Right cardiac atrium (tissue), 5 donors: ENCODE data around the gene MTERF4. TPM values are rescaled to one million over a fixed set of nuclear protein-coding genes. Genes with fewer than 3 reads are reported as not detected.

Source experiments
- ATAC-seq, 2 donors: fragments of 200-7000 bp; cut with Tn5 transposase; one replicate each; pipeline versions ENCODE4 v1.8.0 to v1.9.1; 2020; ENCODE audit warnings: moderate library complexity in 2 of 2, mild to moderate bottlenecking in 1 of 2
- DNase-seq, 3 donors: peaks; one replicate each; pipeline ENCODE4 v3.0.0-alpha.2; 2020
- H3K27ac ChIP-seq: one replicate; pipeline ENCODE4 v1.5.1; 2013; ENCODE audit warnings: mild to moderate bottlenecking, low read length, control low read depth, moderate library complexity
- H3K27me3 ChIP-seq: one replicate; pipeline ENCODE4 v1.6.1; 2013; ENCODE audit not compliant: control insufficient read depth, insufficient read depth
- H3K4me1 ChIP-seq: one replicate; pipeline ENCODE4 v1.6.1; 2013; ENCODE audit warnings: low read length; ENCODE audit not compliant: control insufficient read depth, insufficient read depth
- H3K4me3 ChIP-seq: one replicate; pipeline ENCODE4 v1.5.1; 2013; ENCODE audit warnings: low read length, control low read depth
- H3K9me3 ChIP-seq: one replicate; pipeline ENCODE4 v1.6.1; 2013; ENCODE audit warnings: low read length; ENCODE audit not compliant: control insufficient read depth
- WGBS: extraction: QIAGEN DNeasy Blood & Tissue Kit; methylation state at CpG from one replicate; pipeline ENCODE4 v1.1.7; 2013; 5-methylcytosine and 5-hydroxymethylcytosine counted together
- intact Hi-C, 4 donors: fragments of 100-400 bp; cut with DNase I; formaldehyde crosslinking; loops; one replicate each; pipeline versions ENCODE4 v1.11.0 to v1.14.0; 2022 to 2023
- polyA plus RNA-seq: library from polyadenylated mRNA; stranded (reverse); fragments of 200-250 nt; gene quantifications from one replicate; pipeline ENCODE4 v1.2.3, GENCODE V29; 2013
- total RNA-seq, 4 donors: library from RNA; stranded (reverse); fragmentation: NEBNext Ultra II Directional; extraction: Animal tissue kit (Norgen Biotek cat#: 25700); gene quantifications; one replicate each; pipeline ENCODE4 v1.2.1, GENCODE V29; 2021
- donor health status: healthy with polysubstance abuse.
- donor health status: DM: no; HTN: yes; CAD: no.
- donor health status: DM: no; HTN: no; CAD: no.
- donor health status: DM: no; HTN: yes; CAD: no; lungs with severe emphysema.
- donor health status: DM: yes; HTN: yes; CAD: no.

The MTERF4 gene
- total and polyA plus RNA-seq, 5 donors, result 17.6 to 23.2 (median 21.5) TPM

- ATAC-seq (no peak), DNase-seq (peak in 1 of 3 donors; percentile 11)
- Histone ChIP-seq H3K4me1 (no peaks in the 10 kb centered on the region), H3K27me3 (no peaks in the 10 kb centered on the region), H3K4me3 (no peak overlapping the region), H3K27ac (no peak overlapping the region), H3K9me3 (no peaks in the 10 kb centered on the region)
- intact Hi-C loops, result no loop called here
- WGBS, result 95% methylated on average over 19 of the region's 19 CpGs
Measured at GRCh38 chr2:241122376-241123002, 20.4 kb upstream of the MTERF4 start.

GRCh38 chr2:241121008-241121407 lies 18.9 kb upstream of the MTERF4 start:
- Histone ChIP-seq H3K9me3 (no peaks in the 10 kb centered on the region), H3K27me3 (no peaks in the 10 kb centered on the region), H3K27ac (no peak overlapping the region), H3K4me3 (no peak overlapping the region), H3K4me1 (no peaks in the 10 kb centered on the region)
- ATAC-seq (no peak), DNase-seq (no peak)
- 92% methylated on average over 5 of the region's 5 CpGs for WGBS
- intact Hi-C loops, result no loop called here

- Histone ChIP-seq H3K27ac (no peak overlapping the region), H3K27me3 (no peaks in the 10 kb centered on the region), H3K9me3 (no peaks in the 10 kb centered on the region), H3K4me1 (no peaks in the 10 kb centered on the region), H3K4me3 (no peak overlapping the region)
- WGBS, result over 99% methylated on average over 2 of the region's 2 CpGs
- DNase-seq (no peak), ATAC-seq (no peak)
- intact Hi-C loops, result no loop called here
Measured at GRCh38 chr2:241120440-241120839, 18.4 kb upstream of the MTERF4 start.

GRCh38 chr2:241118737-241119505 lies 16.8 kb upstream of the MTERF4 start:
- no peaks in the 10 kb centered on the region for H3K4me1 ChIP-seq
- DNase-seq, result no peak
- 95% methylated on average over 24 of the region's 24 CpGs for WGBS
- H3K27me3 ChIP-seq, result no peaks in the 10 kb centered on the region
- intact Hi-C loops, result no loop called here
- no peak overlapping the region for H3K27ac ChIP-seq
- H3K9me3 ChIP-seq, result no peaks in the 10 kb centered on the region
- no peak overlapping the region for H3K4me3 ChIP-seq
- ATAC-seq, result no peak

- ATAC-seq (no peak), DNase-seq (no peak)
- WGBS, result 94% methylated on average over 32 of the region's 32 CpGs
- Histone ChIP-seq H3K9me3 (no peaks in the 10 kb centered on the region), H3K27ac (no peak overlapping the region), H3K27me3 (no peaks in the 10 kb centered on the region), H3K4me3 (no peak overlapping the region), H3K4me1 (no peaks in the 10 kb centered on the region)
- intact Hi-C loops, result no loop called here
Measured at GRCh38 chr2:241116606-241117560, 14.8 kb upstream of the MTERF4 start.

GRCh38 chr2:241115361-241115760 lies 13.3 kb upstream of the MTERF4 start:
- Histone ChIP-seq H3K4me3 (no peak overlapping the region), H3K27ac (no peak overlapping the region), H3K4me1 (no peaks in the 10 kb centered on the region), H3K9me3 (no peaks in the 10 kb centered on the region), H3K27me3 (no peaks in the 10 kb centered on the region)
- DNase-seq (no peak), ATAC-seq (no peak)
- WGBS, result 91% methylated on average over 8 of the region's 8 CpGs
- intact Hi-C loops, result no loop called here

- WGBS, result 88% methylated on average over 11 of the region's 11 CpGs
Measured at GRCh38 chr2:241114836-241115235, 12.7 kb upstream of the MTERF4 start.

GRCh38 chr2:241112592-241112991 lies 10.5 kb upstream of the MTERF4 start:
- ATAC-seq (no peak), DNase-seq (no peak)
- WGBS, result 85% methylated on average over 8 of the region's 8 CpGs
- H3K27ac ChIP-seq, result no peak overlapping the region
- no peak overlapping the region for H3K4me3 ChIP-seq
- H3K4me1 ChIP-seq, result no peaks in the 10 kb centered on the region
- H3K9me3 ChIP-seq, result no peaks in the 10 kb centered on the region
- intact Hi-C loops, result no loop called here
- no peaks in the 10 kb centered on the region for H3K27me3 ChIP-seq

More at GRCh38 chr2:241114836-241115235, 12.7 kb upstream of the MTERF4 start:
- no peak for DNase-seq
- ATAC-seq, result no peak
- Histone ChIP-seq H3K4me3 (no peak overlapping the region), H3K4me1 (no peaks in the 10 kb centered on the region), H3K27me3 (no peaks in the 10 kb centered on the region), H3K27ac (no peak overlapping the region), H3K9me3 (no peaks in the 10 kb centered on the region)
- intact Hi-C loops, result no loop called here

GRCh38 chr2:241112046-241112445 lies 10.0 kb upstream of the MTERF4 start:
- WGBS, result 92% methylated on average over 17 of the region's 17 CpGs
- DNase-seq, result no peak
- intact Hi-C loops, result no loop called here
- no peak for ATAC-seq
- no peaks in the 10 kb centered on the region for H3K9me3 ChIP-seq
- no peaks in the 10 kb centered on the region for H3K4me1 ChIP-seq
- no peak overlapping the region for H3K4me3 ChIP-seq
- no peaks in the 10 kb centered on the region for H3K27me3 ChIP-seq
- H3K27ac ChIP-seq, result no peak overlapping the region

- Histone ChIP-seq H3K4me1 (no peaks in the 10 kb centered on the region), H3K27ac (no peak overlapping the region), H3K4me3 (no peak overlapping the region), H3K27me3 (no peaks in the 10 kb centered on the region), H3K9me3 (no peaks in the 10 kb centered on the region)
- intact Hi-C loops, result no loop called here
- no peak for ATAC-seq
- 74% methylated on average over 9 of the region's 9 CpGs for WGBS
- no peak for DNase-seq
Measured at GRCh38 chr2:241111440-241111805, 9.3 kb upstream of the MTERF4 start.
